Esophagus muscularis mucosa (tissue), 4 donors: ENCODE data around the gene HCFC2. TPM values are rescaled to one million over a fixed set of nuclear protein-coding genes. Genes with fewer than 3 reads are reported as not detected.

Experiments
- DNase-seq: peaks from one replicate; pipeline ENCODE4 v3.0.0-alpha.2; 2017; ENCODE audit errors: extremely low spot score
- H3K27ac ChIP-seq, 4 donors: fragments of 200-600 bp; sonication (generic); replicated peaks in 1 of 4; 1 replicate in 3 of 4; 2 replicates in 1 of 4; pipeline ENCODE4 v1.5.1; 2016 to 2019; ENCODE audit warnings: mild to moderate bottlenecking in 1 of 4
- H3K27me3 ChIP-seq, 4 donors: fragments of 200-600 bp; sonication (generic); one replicate each; pipeline versions ENCODE4 v1.5.1 to v1.6.0; 2016 to 2019
- H3K36me3 ChIP-seq, 4 donors: fragments of 200-600 bp; sonication (generic); one replicate each; pipeline ENCODE4 v1.5.1; 2016 to 2019
- H3K4me1 ChIP-seq, 4 donors: fragments of 200-600 bp; sonication (generic); one replicate each; pipeline ENCODE4 v1.5.1; 2016 to 2019
- H3K4me3 ChIP-seq, 4 donors: fragments of 200-600 bp; sonication (generic); 1 replicate in 2 of 4; 2 replicates in 2 of 4; pipeline ENCODE4 v1.5.1; 2016 to 2019; ENCODE audit warnings: mild to moderate bottlenecking in 4 of 4, moderate library complexity in 1 of 4
- H3K9me3 ChIP-seq, 4 donors: fragments of 200-600 bp; sonication (generic); 1 replicate in 3 of 4; 2 replicates in 1 of 4; pipeline ENCODE4 v1.5.1; 2016 to 2019
- EP300 ChIP-seq: sonication (generic); formaldehyde crosslinking; IDR thresholded peaks from one replicate; pipeline ENCODE4 v1.6.1; 2017; ENCODE audit warnings: antibody characterized with exemption
- POLR2A ChIP-seq: fragments of 450-650 bp; IDR thresholded peaks from one replicate; pipeline ENCODE4 v1.6.1; 2017; ENCODE audit warnings: antibody characterized with exemption, moderate library complexity, mild to moderate bottlenecking, low read depth
- POLR2AphosphoS5 ChIP-seq, 2 donors: sonication (generic); formaldehyde crosslinking; IDR thresholded peaks; one replicate each; pipeline ENCODE4 v1.6.1; 2017; ENCODE audit warnings: antibody characterized with exemption in 2 of 2
- WGBS: methylation state at CpG from one replicate; pipeline ENCODE4 v1.1.5; 2018; 5-methylcytosine and 5-hydroxymethylcytosine counted together
- intact Hi-C: fragments of 100-400 bp; cut with DNase I; formaldehyde crosslinking; loops from one replicate; pipeline ENCODE4 v1.15.1; 2023
- total RNA-seq, 4 donors: library from RNA; depleted of rRNA; stranded (reverse); fragments of >200 nt; gene quantifications; one replicate each; pipeline versions ENCODE4 v1.1.0 to v1.2.1, GENCODE V29; 2016
- TF ChIP-seq, protein P1 (sequence below), 3 experiments: fragments of 200-600 bp in 2 of 3; fragments of 450-650 bp in 1 of 3; sonication (generic) in 2 of 3; IDR thresholded peaks; one replicate each; pipeline ENCODE4 v1.5.1; 2017 to 2019; ENCODE audit warnings: antibody characterized with exemption in 3 of 3, mild to moderate bottlenecking in 2 of 3, moderate library complexity in 1 of 3

Gene HCFC2
- total RNA-seq, 4 donors from 2014 or later = 22.9 to 37.0 (median 29.5) TPM

DNA sequence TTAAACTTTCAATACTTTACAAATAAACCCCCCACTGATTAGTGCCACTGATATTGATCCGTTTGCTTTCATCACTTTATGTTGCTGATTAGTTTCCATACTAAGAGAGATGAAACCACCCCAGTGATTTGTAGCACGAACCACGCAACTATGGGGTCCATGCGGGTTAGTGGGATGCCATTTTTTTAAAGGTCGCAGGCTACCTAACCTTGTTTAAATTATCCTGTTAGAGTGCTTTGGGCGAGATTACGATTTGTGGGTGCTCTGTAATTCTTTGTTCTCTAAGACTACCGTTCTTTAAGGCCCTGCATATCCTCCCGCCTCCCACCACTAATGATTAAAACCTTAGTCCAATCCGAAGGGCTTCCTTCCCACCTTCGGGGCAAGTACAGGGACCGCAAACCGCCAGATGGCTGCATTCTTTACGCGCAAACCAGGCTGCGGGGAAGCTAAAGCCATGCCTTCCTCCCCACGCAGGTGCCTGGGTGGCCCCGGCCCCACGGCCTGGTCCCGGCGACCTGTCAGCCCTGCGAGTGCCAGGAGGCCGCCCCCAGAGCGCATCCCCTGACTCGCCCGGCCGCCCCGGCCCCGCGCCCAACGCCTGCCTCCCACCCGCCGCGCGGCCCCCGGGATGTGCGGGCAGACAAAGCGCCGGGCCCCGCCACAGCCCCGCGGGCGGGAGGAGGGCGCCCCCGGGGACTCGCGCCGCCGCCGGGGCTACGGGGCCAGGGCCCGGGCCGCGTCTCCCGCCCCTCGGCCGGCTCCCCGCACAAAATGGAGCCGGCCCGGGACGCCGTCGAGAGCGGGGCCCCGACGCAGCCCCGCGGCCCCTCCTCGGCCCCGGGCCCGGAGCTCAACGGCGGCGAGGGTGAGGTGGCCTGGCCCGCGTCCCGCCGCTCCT is 72.9 kb downstream of the HCFC2 start:
- Histone ChIP-seq H3K4me1 (peaks cover 29 to 62% (median 59%) of the 10 kb centered on the region in 4 donors), H3K9me3 (no peaks in the 10 kb centered on the region), H3K27ac (peak overlapping the region; percentile 88 to 97 (median 95)), H3K36me3 (peaks cover 0 to 16% (median 10%) of the 10 kb centered on the region in 4 donors), H3K27me3 (no peaks in the 10 kb centered on the region), H3K4me3 (peak overlapping the region; percentile 78 to 86 (median 84))
- WGBS = under 1% methylated on average over 13 of the region's 78 CpGs
- TF ChIP-seq, protein P1, sequence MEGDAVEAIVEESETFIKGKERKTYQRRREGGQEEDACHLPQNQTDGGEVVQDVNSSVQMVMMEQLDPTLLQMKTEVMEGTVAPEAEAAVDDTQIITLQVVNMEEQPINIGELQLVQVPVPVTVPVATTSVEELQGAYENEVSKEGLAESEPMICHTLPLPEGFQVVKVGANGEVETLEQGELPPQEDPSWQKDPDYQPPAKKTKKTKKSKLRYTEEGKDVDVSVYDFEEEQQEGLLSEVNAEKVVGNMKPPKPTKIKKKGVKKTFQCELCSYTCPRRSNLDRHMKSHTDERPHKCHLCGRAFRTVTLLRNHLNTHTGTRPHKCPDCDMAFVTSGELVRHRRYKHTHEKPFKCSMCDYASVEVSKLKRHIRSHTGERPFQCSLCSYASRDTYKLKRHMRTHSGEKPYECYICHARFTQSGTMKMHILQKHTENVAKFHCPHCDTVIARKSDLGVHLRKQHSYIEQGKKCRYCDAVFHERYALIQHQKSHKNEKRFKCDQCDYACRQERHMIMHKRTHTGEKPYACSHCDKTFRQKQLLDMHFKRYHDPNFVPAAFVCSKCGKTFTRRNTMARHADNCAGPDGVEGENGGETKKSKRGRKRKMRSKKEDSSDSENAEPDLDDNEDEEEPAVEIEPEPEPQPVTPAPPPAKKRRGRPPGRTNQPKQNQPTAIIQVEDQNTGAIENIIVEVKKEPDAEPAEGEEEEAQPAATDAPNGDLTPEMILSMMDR (IDR thresholded peaks at IDR 0.05) = no peak
- TF ChIP-seq POLR2A = no peak
- TF ChIP-seq POLR2AphosphoS5 (IDR thresholded peaks at IDR 0.05) = no peak
- TF ChIP-seq EP300 = no peak
- intact Hi-C loops = loop anchor here (10.0 kb wide), 1 partner anchor 78 kb away; the partner anchor contains the start of gene TXNRD1
- no peak for DNase-seq

- TF ChIP-seq, protein P1 (IDR thresholded peaks at IDR 0.05) = no peak
- peak; percentile 83 to 85 for TF ChIP-seq POLR2AphosphoS5 (IDR thresholded peaks at IDR 0.05)
- TF ChIP-seq POLR2A = peak; percentile 20
- 10% methylated on average over 26 of the region's 111 CpGs for WGBS
- H3K4me1 ChIP-seq = peaks cover 24 to 53% (median 51%) of the 10 kb centered on the region in 4 donors
- no peaks in the 10 kb centered on the region for H3K27me3 ChIP-seq
- intact Hi-C loops = loop anchor here (2.0 to 10.0 kb wide), 2 partner anchors 39 to 77 kb away; partner anchors contain the start of gene TXNRD1
- H3K36me3 ChIP-seq = peaks cover 0 to 12% (median 6%) of the 10 kb centered on the region in 4 donors
- H3K27ac ChIP-seq = peak within 1 kb of the TSS; percentile 94 to 97 (median 95)
- H3K4me3 ChIP-seq = peak within 1 kb of the TSS; percentile 78 to 86 (median 84)
- no peaks in the 10 kb centered on the region for H3K9me3 ChIP-seq
- peak; percentile 98 for DNase-seq
Measured at GRCh38 chr12:104137902-104138796, 73.8 kb downstream of the HCFC2 start, which contains the start of gene NFYB. Gene NFYB, minus strand, starts transcription at chr12:104138210. Its CDS starts 2,757 bp downstream, at chr12:104135453.

GRCh38 chr12:104138797-104139152 is 74.4 kb downstream of the HCFC2 start:
- TF ChIP-seq POLR2A (no peak), EP300 (no peak), POLR2AphosphoS5 (IDR thresholded peaks at IDR 0.05) (no peak)
- TF ChIP-seq, protein P1 (IDR thresholded peaks at IDR 0.05) = no peak
- 31% methylated on average over 7 of the region's 7 CpGs for WGBS
- H3K27me3 ChIP-seq = no peaks in the 10 kb centered on the region
- no peaks in the 10 kb centered on the region for H3K9me3 ChIP-seq
- peaks cover 24 to 46% (median 45%) of the 10 kb centered on the region in 4 donors for H3K4me1 ChIP-seq
- H3K36me3 ChIP-seq = peaks cover 0 to 7% (median 3%) of the 10 kb centered on the region in 4 donors
- intact Hi-C loops = loop anchor here (2.0 to 10.0 kb wide), 2 partner anchors 38 to 76 kb away; partner anchors contain the start of gene TXNRD1
- DNase-seq = no peak
- peak overlapping the region; percentile 78 to 86 (median 84) for H3K4me3 ChIP-seq
- H3K27ac ChIP-seq = peak overlapping the region; percentile 94 to 97 (median 95)

GRCh38 chr12:104142543-104142942 is 78.2 kb downstream of the HCFC2 start:
- peaks cover 8 to 13% (median 11%) of the 10 kb centered on the region in 4 donors for H3K4me1 ChIP-seq
- WGBS = 93% methylated on average over 2 of the region's 2 CpGs
- no peak overlapping the region for H3K4me3 ChIP-seq
- no peak for DNase-seq
- TF ChIP-seq, protein P1 (IDR thresholded peaks at IDR 0.05) = no peak
- TF ChIP-seq POLR2AphosphoS5 (IDR thresholded peaks at IDR 0.05) (no peak), EP300 (no peak), POLR2A (no peak)
- no peaks in the 10 kb centered on the region for H3K36me3 ChIP-seq
- no peaks in the 10 kb centered on the region for H3K27me3 ChIP-seq
- intact Hi-C loops = no loop called here
- no peak overlapping the region for H3K27ac ChIP-seq
- no peaks in the 10 kb centered on the region for H3K9me3 ChIP-seq
